ENCODE data around the gene FKBP11. TPM values are rescaled to one million over a fixed set of nuclear protein-coding genes. Genes with fewer than 3 reads are reported as not detected.
"Not testable (repeated sequence)": the region's sequence is repeated elsewhere in the genome, so short reads cannot be mapped to it uniquely, and the experiment has no call there.

FKBP11 gene
- total RNA-seq, 2 experiments from 2014 or later: 131 TPM

GRCh38 chr12:48883305-48884161 lies 41.8 kb downstream of the FKBP11 start:
- CTCF ChIA-PET: interaction anchor here (0.6 to 1.2 kb wide), 3 partner anchors 31 to 65 kb away, joined by 3 to 4 read pairs (median 4); partner anchors contain the start of gene DDX23
- POLR2A ChIA-PET: no interaction called here

- CTCF ChIA-PET: interaction anchor here (0.6 kb wide), 2 partner anchors 40 to 65 kb away, joined by 3 to 4 read pairs; no protein-coding TSS in a partner anchor
- POLR2A ChIA-PET: no interaction called here
Measured at GRCh38 chr12:48882972-48883304, 42.4 kb downstream of the FKBP11 start.

- CTCF ChIA-PET: interaction anchor here (3.9 kb wide), 1 partner anchor 9 kb away, joined by 17 read pairs; no protein-coding TSS in a partner anchor
- POLR2A ChIA-PET: no interaction called here
Measured at GRCh38 chr12:48882315-48882687, 43.0 kb downstream of the FKBP11 start.

- ChIA-PET POLR2A (no interaction called here), CTCF (interaction anchor here (1.2 to 3.9 kb wide), 2 partner anchors 9 to 29 kb away, joined by 5 to 17 read pairs; partner anchors contain the start of gene DDX23)
Measured at GRCh38 chr12:48881686-48882314, 43.5 kb downstream of the FKBP11 start.

GRCh38 chr12:48880647-48881046 lies 44.6 kb downstream of the FKBP11 start:
- POLR2A ChIA-PET: no interaction called here
- CTCF ChIA-PET: interaction anchor here (1.2 to 3.9 kb wide), 2 partner anchors 10 to 28 kb away, joined by 5 to 17 read pairs; partner anchors contain the start of gene DDX23

- CTCF ChIA-PET: interaction anchor here (3.9 kb wide), 1 partner anchor 12 kb away, joined by 17 read pairs; no protein-coding TSS in a partner anchor
- POLR2A ChIA-PET: no interaction called here
Measured at GRCh38 chr12:48878548-48878947, 46.7 kb downstream of the FKBP11 start.

- CTCF ChIA-PET: interaction anchor here (0.6 kb wide), 1 partner anchor 103 kb away, joined by 3 read pairs; no protein-coding TSS in a partner anchor
- POLR2A ChIA-PET: interaction anchor here (0.6 kb wide), 2 partner anchors 17 to 24 kb away, joined by 5 to 8 read pairs; partner anchors contain the start of gene DDX23
Measured at GRCh38 chr12:48875944-48876515, 49.3 kb downstream of the FKBP11 start.

- POLR2A ChIA-PET: not testable (repeated sequence)
- CTCF ChIA-PET: interaction anchor here (0.6 to 1.4 kb wide), 4 partner anchors 13 to 54 kb away, joined by 3 to 6 read pairs (median 4); no protein-coding TSS in a partner anchor
Measured at GRCh38 chr12:48873534-48873933, 51.8 kb downstream of the FKBP11 start.

GRCh38 chr12:48873096-48873495 lies 52.2 kb downstream of the FKBP11 start:
- CTCF ChIA-PET: interaction anchor here (0.6 to 1.4 kb wide), 6 partner anchors 14 to 54 kb away, joined by 3 to 6 read pairs (median 4); no protein-coding TSS in a partner anchor
- POLR2A ChIA-PET: no interaction called here

Other genes with a start within 250 kb of the FKBP11 start
- 10 to 100 TPM; 57.2 to 59.6 TPM for gene KANSL2, start 243.3 kb downstream of the FKBP11 start, total RNA-seq
- gene CCNT1, start 208.8 kb downstream of the FKBP11 start, total RNA-seq: 10 to 100 TPM; 67.3 to 68.1 TPM
- gene ADCY6, start 136.4 kb downstream of the FKBP11 start, total RNA-seq: under 1 TPM; 0.13 to 0.25 TPM
- gene CACNB3, start 107.0 kb downstream of the FKBP11 start, total RNA-seq: 1 to 10 TPM; 6.1 to 8.3 TPM
- gene DDX23, start 73.3 kb downstream of the FKBP11 start, total RNA-seq: 100 to 1,000 TPM; 131 to 132 TPM
- 1 to 10 TPM; 2.3 to 2.9 TPM for gene RND1, start 59.6 kb downstream of the FKBP11 start, total RNA-seq
- gene ARF3, start 32.0 kb upstream of the FKBP11 start, total RNA-seq: 10 to 100 TPM; 93.7 to 97.1 TPM
- under 1 TPM; 0.34 to 0.40 TPM for gene WNT10B, start 46.2 kb upstream of the FKBP11 start, total RNA-seq
- not detected for gene WNT1, start 52.8 kb upstream of the FKBP11 start, total RNA-seq
- 1 to 10 TPM; 1.2 TPM for gene DDN, start 73.9 kb upstream of the FKBP11 start, total RNA-seq
- 10 to 100 TPM; 69.4 to 70.0 TPM for gene PRKAG1, start 93.3 kb upstream of the FKBP11 start, total RNA-seq
- 10 to 100 TPM; 67.6 to 69.5 TPM for gene KMT2D, start 135.3 kb upstream of the FKBP11 start, total RNA-seq
- gene RHEBL1, start 144.5 kb upstream of the FKBP11 start, total RNA-seq: 10 to 100 TPM; 10.8 to 12.9 TPM
- gene DHH, start 169.3 kb upstream of the FKBP11 start, total RNA-seq: not detected
- gene LMBR1L, start 185.4 kb upstream of the FKBP11 start, total RNA-seq: 10 to 100 TPM; 32.5 to 34.9 TPM
- gene TUBA1B, start 205.9 kb upstream of the FKBP11 start, total RNA-seq: 1,000 to 10,000 TPM; 2,411 to 2,430 TPM

Measured in activated CD8-positive, alpha-beta memory T cell treated with anti-CD3 and anti-CD28 coated beads for 36 hours (primary cell).